LNCaP clone FGC (cell line): ENCODE measurements around the gene SPOCD1.

Source experiments
- DNase-seq: peaks from one replicate; pipeline ENCODE4 v3.0.0-alpha.2; 2011; ENCODE audit warnings: low read depth
- H3K4me3 ChIP-seq: 2 replicates; pipeline ENCODE4 v1.5.1; 2011; ENCODE audit warnings: mild to moderate bottlenecking, low read depth, low read length, control low read depth
- TF ChIP-seq, protein P1 (sequence below): IDR thresholded peaks from 2 replicates; pipeline ENCODE4 v1.5.1; 2012; ENCODE audit warnings: mild to moderate bottlenecking; ENCODE audit not compliant: control insufficient read depth, insufficient read depth; ENCODE audit errors: extremely low read depth

The SPOCD1 gene

DNA sequence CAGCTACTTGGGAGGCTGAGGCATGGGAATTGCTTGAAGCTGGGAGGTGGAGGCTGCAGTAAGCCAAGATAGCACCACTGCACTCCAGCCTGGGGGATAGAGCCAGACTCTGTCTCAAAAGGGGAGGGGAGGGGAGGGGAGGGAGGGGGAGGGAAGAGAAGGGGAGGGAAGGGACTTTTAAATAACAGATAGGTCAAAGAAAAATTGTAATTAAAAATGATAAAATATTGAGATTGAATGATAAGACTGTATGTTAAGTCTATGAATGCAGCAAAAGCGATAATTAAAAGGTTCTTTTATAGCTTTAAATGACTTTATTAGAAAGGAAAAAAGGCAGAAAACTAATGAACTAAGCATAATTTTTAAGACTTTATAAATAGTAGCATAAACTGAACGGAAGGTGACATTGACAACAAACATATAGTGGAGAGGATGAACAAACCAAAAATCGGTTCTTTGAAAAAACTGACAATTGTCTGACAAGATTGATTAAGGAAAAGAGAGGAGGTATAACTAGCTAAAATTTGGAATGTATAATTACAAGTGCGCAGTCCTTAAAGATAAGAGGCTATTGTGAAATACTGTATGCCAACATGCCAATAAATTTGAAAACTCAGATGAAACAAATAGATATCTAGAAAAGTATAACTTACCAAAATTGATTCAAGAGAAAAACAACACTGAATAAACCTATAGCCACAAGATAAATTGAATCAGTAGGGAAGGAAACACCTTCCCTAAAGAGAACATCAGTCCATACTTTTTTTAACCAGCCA is 8.4 kb downstream of the SPOCD1 start:
- no peak for DNase-seq
- TF ChIP-seq, protein P1, sequence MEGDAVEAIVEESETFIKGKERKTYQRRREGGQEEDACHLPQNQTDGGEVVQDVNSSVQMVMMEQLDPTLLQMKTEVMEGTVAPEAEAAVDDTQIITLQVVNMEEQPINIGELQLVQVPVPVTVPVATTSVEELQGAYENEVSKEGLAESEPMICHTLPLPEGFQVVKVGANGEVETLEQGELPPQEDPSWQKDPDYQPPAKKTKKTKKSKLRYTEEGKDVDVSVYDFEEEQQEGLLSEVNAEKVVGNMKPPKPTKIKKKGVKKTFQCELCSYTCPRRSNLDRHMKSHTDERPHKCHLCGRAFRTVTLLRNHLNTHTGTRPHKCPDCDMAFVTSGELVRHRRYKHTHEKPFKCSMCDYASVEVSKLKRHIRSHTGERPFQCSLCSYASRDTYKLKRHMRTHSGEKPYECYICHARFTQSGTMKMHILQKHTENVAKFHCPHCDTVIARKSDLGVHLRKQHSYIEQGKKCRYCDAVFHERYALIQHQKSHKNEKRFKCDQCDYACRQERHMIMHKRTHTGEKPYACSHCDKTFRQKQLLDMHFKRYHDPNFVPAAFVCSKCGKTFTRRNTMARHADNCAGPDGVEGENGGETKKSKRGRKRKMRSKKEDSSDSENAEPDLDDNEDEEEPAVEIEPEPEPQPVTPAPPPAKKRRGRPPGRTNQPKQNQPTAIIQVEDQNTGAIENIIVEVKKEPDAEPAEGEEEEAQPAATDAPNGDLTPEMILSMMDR = no peak

DNA sequence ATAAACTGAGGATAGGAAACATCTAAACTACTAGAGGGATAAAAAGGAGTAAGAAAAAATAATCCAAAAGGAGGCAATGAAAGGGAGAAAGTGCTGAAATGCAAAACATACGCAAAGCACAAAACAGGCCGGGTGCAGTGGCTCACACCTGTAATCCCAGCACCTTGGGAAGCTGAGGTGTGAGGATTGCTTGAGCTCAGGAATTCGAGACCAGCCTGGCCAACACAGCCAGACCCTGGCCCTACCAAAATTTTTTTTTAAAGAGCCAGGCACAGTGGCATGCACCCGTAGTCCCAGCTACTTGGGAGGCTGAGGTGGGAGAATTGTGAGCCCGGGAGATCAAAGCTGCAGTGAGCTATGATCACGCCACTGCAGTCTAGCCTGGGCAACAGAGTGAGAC is 10.5 kb downstream of the SPOCD1 start:
- no peak overlapping the region for H3K4me3 ChIP-seq
- no peak for DNase-seq
- TF ChIP-seq, protein P1 = no peak

More for the DNA sequence above, 8.4 kb downstream of the SPOCD1 start:
- H3K4me3 ChIP-seq = no peak overlapping the region

DNA sequence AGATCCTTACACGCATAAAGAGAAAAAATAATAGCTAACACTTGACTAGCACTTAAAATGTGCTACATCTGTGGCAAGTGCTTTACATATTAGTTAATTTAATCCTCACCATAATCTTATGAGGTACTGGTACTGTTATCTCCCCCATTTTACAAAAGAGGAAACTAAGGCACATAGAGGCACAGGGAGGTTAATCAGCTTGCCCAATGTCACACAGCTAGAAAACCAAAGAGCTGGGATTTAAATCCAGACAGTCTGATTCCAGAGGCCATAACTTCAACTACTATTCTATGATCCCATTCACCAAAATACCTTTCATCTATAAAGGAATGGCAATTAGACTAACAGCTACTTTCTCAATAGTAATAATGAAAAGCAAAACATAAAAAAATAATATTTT is 11.7 kb downstream of the SPOCD1 start:
- no peak for DNase-seq
- H3K4me3 ChIP-seq = no peak overlapping the region
- TF ChIP-seq, protein P1 = no peak

DNA sequence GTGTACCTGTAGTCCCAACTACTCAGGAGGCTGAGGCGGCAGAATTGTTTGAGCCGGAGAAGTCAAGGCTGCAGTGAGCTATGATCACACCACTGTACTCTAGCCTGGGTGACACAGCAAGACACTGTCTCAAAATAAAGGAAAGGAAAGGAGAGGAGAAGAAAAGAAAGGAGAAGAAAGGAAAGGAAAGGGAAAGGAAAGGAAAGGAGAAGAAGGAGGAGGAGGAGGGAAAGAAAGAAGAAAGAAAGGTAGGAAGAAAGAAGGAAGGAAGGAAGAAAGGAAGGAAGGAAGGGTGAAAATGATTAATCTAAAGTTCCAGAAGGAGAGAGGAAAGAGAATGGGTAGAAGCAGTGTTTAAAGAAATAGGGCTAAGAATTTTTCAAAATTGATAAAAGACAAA is 12.2 kb downstream of the SPOCD1 start:
- no peak for DNase-seq
- TF ChIP-seq, protein P1 = no peak
- no peak overlapping the region for H3K4me3 ChIP-seq

DNA sequence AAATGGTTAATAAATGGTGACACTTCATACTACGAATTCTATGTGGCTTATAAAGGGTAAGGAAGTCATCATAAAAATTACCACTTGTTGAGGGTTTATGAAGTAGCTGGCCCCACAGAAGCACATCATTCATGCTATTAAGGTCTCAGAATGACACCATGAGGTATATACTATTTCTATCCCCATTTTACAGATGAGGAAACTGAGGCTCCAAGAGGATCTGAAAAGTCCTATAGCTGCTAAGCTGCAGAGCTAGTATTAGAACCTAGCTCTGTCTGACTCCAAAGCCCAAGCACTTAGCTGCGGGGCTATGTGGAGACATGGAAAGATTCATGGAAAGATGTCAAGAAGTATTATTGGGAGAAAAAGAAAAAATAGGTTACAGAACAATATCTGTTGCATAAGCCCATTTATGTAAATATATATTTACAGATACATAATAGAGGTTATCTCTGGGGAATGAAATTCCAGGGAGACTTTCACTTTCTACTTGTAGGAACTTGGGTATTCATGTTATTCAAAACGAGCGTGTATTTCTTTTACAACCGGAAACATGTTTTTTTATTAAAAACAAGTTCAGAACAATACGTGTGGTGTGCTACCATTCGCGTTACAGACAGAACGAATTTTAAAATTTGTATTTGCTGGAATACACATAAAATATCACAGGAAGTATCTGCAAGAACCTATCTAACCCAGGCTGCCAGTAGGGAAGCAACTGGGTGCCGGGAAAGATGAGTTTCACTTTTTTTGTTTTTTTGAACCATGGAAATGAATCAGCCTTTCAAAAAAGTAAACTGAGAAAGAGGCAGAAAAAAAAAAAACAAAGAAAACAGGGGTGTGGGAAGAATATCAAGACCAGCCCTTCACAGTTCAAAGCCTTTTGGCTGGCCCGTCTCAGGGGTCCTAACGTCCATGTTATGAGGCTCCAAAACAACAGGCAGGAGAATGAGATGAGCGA is 13.4 kb downstream of the SPOCD1 start:
- H3K4me3 ChIP-seq = no peak overlapping the region
- DNase-seq = no peak
- TF ChIP-seq, protein P1 = no peak

DNA sequence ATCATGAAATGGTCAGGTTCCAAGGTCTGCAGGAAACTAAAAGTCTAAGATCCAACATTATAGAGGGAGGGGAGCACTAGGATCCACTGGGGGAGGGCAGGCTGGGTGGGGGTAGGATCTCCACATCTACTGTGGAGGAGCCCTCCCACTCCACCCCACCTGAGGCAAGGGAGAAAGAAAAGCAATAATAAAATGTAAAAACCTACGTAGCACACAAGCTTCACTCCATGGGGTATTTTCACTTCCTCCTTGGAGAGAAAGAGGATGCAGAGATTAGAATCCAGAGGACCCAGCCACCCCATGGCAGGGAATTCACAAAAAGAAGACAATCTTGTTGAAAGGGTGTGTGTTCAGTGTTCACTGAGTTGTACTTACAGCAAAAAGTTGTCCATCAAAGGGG is 14.4 kb downstream of the SPOCD1 start:
- TF ChIP-seq, protein P1 = no peak
- H3K4me3 ChIP-seq = no peak overlapping the region
- no peak for DNase-seq
